ENCODE results near the gene PTPRS. TPM values are rescaled to one million over a fixed set of nuclear protein-coding genes. Genes with fewer than 3 reads are reported as not detected.

The PTPRS gene
- total and polyA plus RNA-seq, 9 of the 15 experiments (the other 6 are each of a cell fraction or from before 2014, with no cell fraction given), result 1.1 to 49.4 (median 14.1) TPM

GRCh38 chr19:5355693-5356092, 15.1 kb upstream of the PTPRS start:
- Histone ChIP-seq H3K9ac (ENCODE audit: insufficient read depth in 1 of 2, low read depth in 2 of 2, low read length in 2 of 2) (no peak overlapping the region), H3K9me3 (replicated peaks; ENCODE audit: control insufficient read depth, insufficient read depth, low read depth, low read length) (no peaks in the 10 kb centered on the region), H3K4me3 (no peak overlapping the region), H3K79me2 (ENCODE audit: control insufficient read depth, insufficient read depth, low read length) (no peaks in the 10 kb centered on the region), H3K4me2 (ENCODE audit: insufficient read depth, low read length) (no peak overlapping the region), H3K27me3 (ENCODE audit: control insufficient read depth in 2 of 2, insufficient read depth in 2 of 2, low read length in 2 of 2) (peaks cover 0 to 32% of the 10 kb centered on the region in 2 experiments; a peak in 1 of 5 replicates), H3K4me1 (replicated peaks in 1 of 2; ENCODE audit: control insufficient read depth in 2 of 2, insufficient read depth in 2 of 2, low read length in 2 of 2) (no peaks in the 10 kb centered on the region; a peak in 1 of 5 replicates), H3K27ac (ENCODE audit: extremely low read depth, low read depth, low read length) (no peak overlapping the region), H3K9me1 (ENCODE audit: control insufficient read depth, insufficient read depth, low read length) (no peaks in the 10 kb centered on the region), H2AFZ (ENCODE audit: low read depth, low read length) (no peak overlapping the region), H4K20me1 (replicated peaks; ENCODE audit: control insufficient read depth, insufficient read depth, low read length) (peaks cover 2% of the 10 kb centered on the region; the same call in 1 of the 2 replicates), H3K36me3 (ENCODE audit: control insufficient read depth, insufficient read depth, low read length) (no peaks in the 10 kb centered on the region)
- FAIRE-seq, result no peak
- TF ChIP-seq GABPB2 (CRISPR knock-in tag; conservative IDR thresholded peaks at IDR 0.05), result no peak
- TF ChIP-seq JUNB (CRISPR knock-in tag; conservative IDR thresholded peaks at IDR 0.05), result no peak
- no peak for TF ChIP-seq DMBX1 (CRISPR knock-in tag; IDR thresholded peaks at IDR 0.05; ENCODE audit: borderline replicate concordance)
- no peak for TF ChIP-seq TAL1 (IDR thresholded peaks at IDR 0.05)
- peak; percentile 47; the same call in 1 of the 2 replicates for TF ChIP-seq ZNF512 (tag; IDR thresholded peaks at IDR 0.05)
- TF ChIP-seq ZNF695 (CRISPR knock-in tag; IDR thresholded peaks at IDR 0.05), result no peak
- intact Hi-C loops (cut with micrococcal nuclease) (no loop called here), in situ Hi-C loops (cut with MboI) (no loop called here)
- ATAC-seq, result no peak
- 27% methylated on average over 4 of the region's 5 CpGs for WGBS (ENCODE audit: insufficient coverage, low coverage, missing lambda C conversion rate)
- ChIA-PET POLR2A (interaction anchor here (0.6 kb wide), 1 partner anchor 207 kb away, joined by 3 read pairs; no protein-coding TSS in a partner anchor), CTCF (ENCODE audit: low intra/inter-chr PET ratio) (no interaction called here)
- DNase-seq (ENCODE audit: extremely low read depth in 1 of 4, low spot score in 3 of 4), result no peak
- no TSS peak for BruUV-seq (replicated peaks)

All from K562 (cell line).